Panc1 (cell line): ENCODE measurements around the gene SETD3. TPM values are rescaled to one million over a fixed set of nuclear protein-coding genes. Genes with fewer than 3 reads are reported as not detected.

Source experiments
- ATAC-seq: fragments of 200-7000 bp; cut with Tn5 transposase; 2 replicates; pipeline ENCODE4 v1.9.1; 2020; ENCODE audit warnings: mild to moderate bottlenecking, moderate library complexity
- BruUV-seq: library from RNA; stranded (reverse); fragments of 400-500 nt; replicated peaks from 2 replicates; lab custom pipeline; 2021; lab: Mats Ljungman, UMichigan
- CTCF ChIA-PET: fragments of 300-600 bp; sonication (Branson Sonifier 250); formaldehyde crosslinking; loops from one replicate; lab custom pipeline; 2022; ENCODE audit warnings: antibody characterized with exemption; lab: Charles Lee
- POLR2A ChIA-PET: fragments of 300-600 bp; sonication (Branson Sonifier 250); formaldehyde crosslinking; loops from one replicate; lab custom pipeline; 2022; ENCODE audit warnings: antibody characterized with exemption; lab: Charles Lee
- DNase-seq: peaks from one replicate; pipeline ENCODE4 v3.0.0-alpha.2; 2010; ENCODE audit warnings: low read depth, low spot score
- H3K27ac ChIP-seq: 2 replicates; pipeline ENCODE4 v1.5.1; 2011; ENCODE audit warnings: mild to moderate bottlenecking, low read length, inconsistent platforms
- H3K27me3 ChIP-seq: fragments of 200-500 bp; sonication (Bioruptor generic); 2 replicates; pipeline ENCODE4 v1.6.0; 2014; ENCODE audit warnings: low read length, inconsistent platforms; ENCODE audit not compliant: control insufficient read depth, insufficient read depth
- H3K36me3 ChIP-seq: fragments of 200-500 bp; sonication (Bioruptor generic); 2 replicates; pipeline ENCODE4 v1.5.1; 2014; ENCODE audit warnings: inconsistent platforms, mild to moderate bottlenecking, low read length, moderate library complexity; ENCODE audit not compliant: control insufficient read depth, insufficient read depth
- H3K4me1 ChIP-seq: 2 replicates; pipeline ENCODE4 v1.5.1; 2011; ENCODE audit warnings: inconsistent platforms, mild to moderate bottlenecking, low read length, moderate library complexity; ENCODE audit not compliant: control insufficient read depth, insufficient read depth
- H3K4me3 ChIP-seq, 2 experiments: 2 replicates each; pipeline ENCODE4 v1.5.1; 2011 to 2012; ENCODE audit warnings: low read depth in 2 of 2, low read length in 2 of 2, mild to moderate bottlenecking in 2 of 2, inconsistent platforms in 1 of 2, moderate library complexity in 1 of 2
- H3K9me3 ChIP-seq: fragments of 200-500 bp; sonication (Bioruptor generic); 2 replicates; pipeline ENCODE4 v1.5.1; 2014; ENCODE audit warnings: low read depth, mild to moderate bottlenecking, inconsistent platforms, low read length, moderate library complexity; ENCODE audit not compliant: control insufficient read depth, insufficient read depth
- CTCF ChIP-seq: fragments of 450-650 bp; IDR thresholded peaks from 2 replicates; pipeline ENCODE4 v1.5.1; 2017; ENCODE audit warnings: mild to moderate bottlenecking
- POLR2AphosphoS5 ChIP-seq: IDR thresholded peaks from 2 replicates; pipeline ENCODE4 v1.6.1; 2012; ENCODE audit warnings: mild to moderate bottlenecking, low read depth, low read length, moderate library complexity
- REST ChIP-seq, 2 experiments: IDR thresholded peaks; 2 replicates each; pipeline ENCODE4 v1.6.1; 2011 to 2012; ENCODE audit warnings: low read depth in 2 of 2, control low read depth in 1 of 2, low read length in 1 of 2, mild to moderate bottlenecking in 1 of 2, moderate library complexity in 1 of 2; ENCODE audit not compliant: insufficient read depth in 1 of 2
- SIN3A ChIP-seq: IDR thresholded peaks from 2 replicates; pipeline ENCODE4 v1.6.1; 2012; ENCODE audit warnings: low read depth, mild to moderate bottlenecking, low read length, moderate library complexity, borderline replicate concordance; ENCODE audit not compliant: insufficient read depth
- TCF7L2 ChIP-seq: IDR thresholded peaks from 2 replicates; pipeline ENCODE4 v1.6.1; 2011; ENCODE audit warnings: mild to moderate bottlenecking, low read depth, low read length, inconsistent platforms
- in situ Hi-C: cut with HindIII; loops from 2 replicates; pipeline ENCODE4 v1.10.0; 2016; ENCODE audit warnings: low sequenced_read_pairs, low pct_unique_long_range_greater_than_20kb
- intact Hi-C: fragments of 100-400 bp; cut with micrococcal nuclease; formaldehyde crosslinking; loops from one replicate; pipeline ENCODE4 v1.10.0; 2022; ENCODE audit not compliant: unreplicated experiment
- total RNA-seq: library from RNA; stranded (reverse); gene quantifications from one replicate; pipeline ENCODE4 v1.2.1, GENCODE V29; 2021; ENCODE audit not compliant: unreplicated experiment

The SETD3 gene
- total RNA-seq, 1 experiment from 2014 or later: 51.1 TPM

- no peak overlapping the region for H3K4me3 ChIP-seq
- intact Hi-C loops: no loop called here
- no peaks in the 10 kb centered on the region for H3K27me3 ChIP-seq
- in situ Hi-C loops: no loop called here
- POLR2A ChIA-PET: no interaction called here
- no peaks in the 10 kb centered on the region for H3K36me3 ChIP-seq
- CTCF ChIA-PET: no interaction called here
- H3K9me3 ChIP-seq: no peaks in the 10 kb centered on the region
- no TSS peak for BruUV-seq
- no peak overlapping the region for H3K27ac ChIP-seq
- no peak for DNase-seq
- TF ChIP-seq POLR2AphosphoS5: no peak
- no peak for TF ChIP-seq CTCF
- TF ChIP-seq SIN3A: no peak
- TF ChIP-seq REST (IDR thresholded peaks at IDR 0.05; ENCODE audit: insufficient read depth in 1 of 2, low read depth in 2 of 2, low read length in 1 of 2): no peak
- TF ChIP-seq TCF7L2: no peak
- no peak for ATAC-seq
- H3K4me1 ChIP-seq: no peaks in the 10 kb centered on the region
Measured at GRCh38 chr14:99359906-99360305, 120.8 kb downstream of the SETD3 start.

GRCh38 chr14:99357916-99358390 lies 122.7 kb downstream of the SETD3 start:
- no peak overlapping the region for H3K4me3 ChIP-seq
- BruUV-seq: no TSS peak
- in situ Hi-C loops (no loop called here), intact Hi-C loops (no loop called here)
- ATAC-seq (no peak), DNase-seq (no peak)
- TF ChIP-seq CTCF: no peak
- TF ChIP-seq REST (IDR thresholded peaks at IDR 0.05; ENCODE audit: insufficient read depth in 1 of 2, low read depth in 2 of 2, low read length in 1 of 2): no peak
- H3K36me3 ChIP-seq: no peaks in the 10 kb centered on the region
- CTCF ChIA-PET: no interaction called here
- H3K4me1 ChIP-seq: no peaks in the 10 kb centered on the region
- no peaks in the 10 kb centered on the region for H3K9me3 ChIP-seq
- H3K27ac ChIP-seq: no peak overlapping the region
- POLR2A ChIA-PET: no interaction called here
- H3K27me3 ChIP-seq: no peaks in the 10 kb centered on the region
